Nephron progenitor cell (in vitro differentiated cells): ENCODE data around the gene TMEM120B.

Experiments used
- DNase-seq: peaks from one replicate; pipeline ENCODE4 v3.0.0; 2021
- H3K27ac Mint-ChIP-seq: 2 replicates; pipeline ENCODE4 v1.8.0; 2021; ENCODE audit warnings: mild to moderate bottlenecking, moderate library complexity, mixed read lengths
- H3K27me3 Mint-ChIP-seq: 2 replicates; pipeline ENCODE4 v1.8.0; 2021; ENCODE audit warnings: mild to moderate bottlenecking, low read depth, mixed read lengths; ENCODE audit not compliant: poor library complexity
- H3K36me3 Mint-ChIP-seq: 2 replicates; pipeline ENCODE4 v1.8.0; 2021; ENCODE audit warnings: low read depth, mixed read lengths
- H3K4me1 Mint-ChIP-seq: 2 replicates; pipeline ENCODE4 v1.8.0; 2021; ENCODE audit warnings: mixed read lengths
- H3K4me3 Mint-ChIP-seq: 2 replicates; pipeline ENCODE4 v1.8.0; 2021; ENCODE audit warnings: mild to moderate bottlenecking, moderate library complexity, mixed read lengths
- H3K9me3 Mint-ChIP-seq: 2 replicates; pipeline ENCODE4 v1.8.0; 2021; ENCODE audit warnings: mild to moderate bottlenecking, moderate library complexity, mixed read lengths
- CTCF ChIP-seq: fragments of 200-600 bp; sonication (generic); IDR thresholded peaks from 2 replicates; pipeline ENCODE4 v1.5.0; 2021; ENCODE audit warnings: antibody characterized with exemption

TMEM120B gene

DNA sequence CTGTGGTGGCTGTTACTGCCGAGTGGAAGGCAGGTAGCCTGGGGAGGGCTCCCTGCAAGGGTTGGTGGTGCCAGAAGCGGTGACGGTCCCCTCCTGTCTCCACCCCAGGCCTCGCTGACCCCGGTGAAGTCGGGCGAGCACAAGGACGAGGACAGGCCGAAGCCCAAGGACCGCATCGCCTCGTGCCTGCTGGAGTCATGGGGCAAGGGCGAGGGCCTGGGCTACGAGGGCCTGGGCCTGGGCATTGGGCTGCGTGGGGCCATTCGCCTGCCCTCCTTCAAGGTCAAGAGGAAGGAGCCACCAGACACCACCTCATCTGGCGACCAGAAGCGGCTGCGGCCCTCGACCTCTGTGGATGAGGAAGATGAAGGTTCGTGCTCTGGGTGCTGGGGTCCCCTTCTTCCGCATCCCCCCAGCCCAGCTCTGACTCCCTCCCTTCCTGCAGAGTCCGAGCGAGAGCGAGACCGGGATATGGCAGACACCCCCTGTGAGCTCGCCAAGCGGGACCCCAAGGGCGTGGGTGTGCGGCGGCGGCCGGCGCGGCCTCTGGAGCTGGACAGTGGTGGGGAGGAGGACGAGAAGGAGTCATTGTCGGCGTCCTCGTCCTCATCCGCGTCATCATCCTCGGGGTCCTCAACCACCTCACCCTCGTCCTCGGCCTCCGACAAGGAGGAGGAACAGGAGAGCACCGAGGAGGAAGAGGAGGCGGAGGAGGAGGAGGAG is 104.5 kb downstream of the TMEM120B start:
- Mint-ChIP-seq H3K4me1 (peaks cover 16% of the 10 kb centered on the region), H3K27me3 (peaks cover 5% of the 10 kb centered on the region), H3K36me3 (peaks cover 33% of the 10 kb centered on the region), H3K9me3 (no peaks in the 10 kb centered on the region), H3K27ac (no peak overlapping the region), H3K4me3 (no peak overlapping the region)
- DNase-seq, result no peak
- no peak for TF ChIP-seq CTCF

DNA sequence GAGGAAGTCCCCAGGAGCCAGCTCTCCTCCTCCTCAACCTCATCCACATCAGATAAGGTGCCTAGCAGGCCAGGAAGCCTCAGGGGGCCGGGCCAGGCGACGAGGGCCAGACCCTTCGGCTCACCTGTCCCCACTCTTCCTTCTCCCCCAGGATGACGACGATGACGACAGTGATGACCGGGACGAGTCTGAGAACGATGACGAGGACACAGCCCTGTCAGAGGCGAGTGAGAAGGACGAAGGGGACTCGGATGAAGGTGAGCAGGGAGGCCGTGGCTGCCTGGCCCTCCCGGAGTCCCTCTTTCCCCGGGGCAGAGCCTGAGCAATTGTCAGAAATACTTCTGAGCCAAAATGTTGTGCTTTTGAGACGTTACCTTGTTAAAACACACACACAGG is 105.1 kb downstream of the TMEM120B start:
- peaks cover 5% of the 10 kb centered on the region for H3K27me3 Mint-ChIP-seq
- no peak for DNase-seq
- no peak overlapping the region for H3K4me3 Mint-ChIP-seq
- H3K36me3 Mint-ChIP-seq, result peaks cover 33% of the 10 kb centered on the region
- no peak overlapping the region for H3K27ac Mint-ChIP-seq
- no peaks in the 10 kb centered on the region for H3K9me3 Mint-ChIP-seq
- TF ChIP-seq CTCF, result no peak
- peaks cover 12% of the 10 kb centered on the region for H3K4me1 Mint-ChIP-seq

DNA sequence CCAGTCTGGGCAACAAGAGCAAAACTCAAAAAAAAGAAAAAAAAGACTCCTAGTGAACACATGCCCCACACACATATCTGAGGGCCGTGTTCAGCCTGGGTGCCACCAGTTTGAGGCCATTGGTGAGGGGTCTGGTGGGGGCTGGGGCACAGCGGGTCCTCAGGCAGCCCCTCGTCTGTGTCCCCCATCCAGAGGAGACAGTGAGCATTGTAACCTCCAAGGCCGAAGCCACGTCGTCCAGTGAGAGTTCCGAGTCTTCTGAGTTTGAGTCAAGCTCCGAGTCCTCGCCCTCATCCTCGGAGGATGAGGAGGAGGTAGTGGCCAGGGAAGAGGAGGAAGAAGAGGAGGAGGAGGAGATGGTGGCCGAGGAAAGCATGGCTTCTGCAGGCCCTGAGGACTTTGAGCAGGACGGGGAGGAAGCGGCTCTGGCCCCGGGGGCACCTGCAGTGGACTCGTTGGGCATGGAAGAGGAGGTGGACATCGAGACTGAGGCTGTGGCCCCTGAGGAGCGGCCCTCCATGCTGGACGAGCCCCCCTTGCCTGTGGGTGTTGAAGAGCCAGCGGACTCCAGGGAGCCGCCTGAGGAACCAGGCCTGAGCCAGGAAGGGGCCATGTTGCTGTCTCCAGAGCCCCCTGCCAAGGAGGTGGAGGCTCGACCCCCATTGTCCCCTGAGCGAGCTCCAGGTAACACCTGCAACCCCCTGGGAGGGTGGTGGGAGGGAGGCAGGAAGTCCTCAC is 106.8 kb downstream of the TMEM120B start:
- Mint-ChIP-seq H3K27ac (no peak overlapping the region), H3K4me1 (no peaks in the 10 kb centered on the region), H3K4me3 (no peak overlapping the region)

DNA sequence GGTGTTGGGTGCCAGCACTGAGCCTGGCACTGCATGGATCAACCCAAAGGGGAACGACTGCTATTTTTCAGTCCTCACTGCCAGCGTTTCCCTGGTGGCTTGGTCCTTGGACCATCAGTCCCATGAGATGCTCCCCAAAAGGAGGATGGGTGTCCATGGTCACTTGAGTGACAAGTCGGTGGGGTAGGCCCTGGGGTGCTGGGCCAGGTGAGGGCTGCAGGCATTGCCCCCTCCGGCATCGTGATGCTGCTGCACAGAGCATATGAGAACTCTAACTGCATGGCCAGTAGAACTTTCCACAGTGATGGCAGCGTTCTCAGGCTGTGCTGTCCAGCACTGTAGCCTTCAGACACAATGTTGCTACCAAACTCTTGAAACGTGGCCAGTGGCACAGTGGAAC is 107.5 kb downstream of the TMEM120B start:
- no peak overlapping the region for H3K4me3 Mint-ChIP-seq
- H3K36me3 Mint-ChIP-seq, result peaks cover 33% of the 10 kb centered on the region
- peaks cover 5% of the 10 kb centered on the region for H3K27me3 Mint-ChIP-seq
- no peaks in the 10 kb centered on the region for H3K4me1 Mint-ChIP-seq
- no peak for TF ChIP-seq CTCF
- H3K27ac Mint-ChIP-seq, result no peak overlapping the region
- no peaks in the 10 kb centered on the region for H3K9me3 Mint-ChIP-seq
- DNase-seq, result no peak

More for the DNA sequence above, 106.8 kb downstream of the TMEM120B start:
- H3K27me3 Mint-ChIP-seq, result peaks cover 5% of the 10 kb centered on the region
- H3K36me3 Mint-ChIP-seq, result peaks cover 33% of the 10 kb centered on the region
- no peaks in the 10 kb centered on the region for H3K9me3 Mint-ChIP-seq
- no peak for TF ChIP-seq CTCF
- no peak for DNase-seq

GRCh38 chr12:121822393-121823100 is 110.0 kb downstream of the TMEM120B start:
- no peak overlapping the region for H3K27ac Mint-ChIP-seq
- DNase-seq, result no peak
- H3K36me3 Mint-ChIP-seq, result peaks cover 35% of the 10 kb centered on the region

More at GRCh38 chr12:121822393-121823100, 110.0 kb downstream of the TMEM120B start:
- Mint-ChIP-seq H3K9me3 (no peaks in the 10 kb centered on the region), H3K27me3 (peaks cover 8% of the 10 kb centered on the region), H3K4me1 (no peaks in the 10 kb centered on the region), H3K4me3 (no peak overlapping the region)
- no peak for TF ChIP-seq CTCF
